GM19324 (cell line): ENCODE data around the gene SLC39A11.

Experiments used
- ATAC-seq: cut with Tn5 transposase; IDR thresholded peaks from one replicate; pipeline ENCODE4 v1.9.1; 2021; ENCODE audit warnings: mild to moderate bottlenecking, moderate library complexity; ENCODE audit not compliant: unreplicated experiment, low FRiP score

The SLC39A11 gene

DNA sequence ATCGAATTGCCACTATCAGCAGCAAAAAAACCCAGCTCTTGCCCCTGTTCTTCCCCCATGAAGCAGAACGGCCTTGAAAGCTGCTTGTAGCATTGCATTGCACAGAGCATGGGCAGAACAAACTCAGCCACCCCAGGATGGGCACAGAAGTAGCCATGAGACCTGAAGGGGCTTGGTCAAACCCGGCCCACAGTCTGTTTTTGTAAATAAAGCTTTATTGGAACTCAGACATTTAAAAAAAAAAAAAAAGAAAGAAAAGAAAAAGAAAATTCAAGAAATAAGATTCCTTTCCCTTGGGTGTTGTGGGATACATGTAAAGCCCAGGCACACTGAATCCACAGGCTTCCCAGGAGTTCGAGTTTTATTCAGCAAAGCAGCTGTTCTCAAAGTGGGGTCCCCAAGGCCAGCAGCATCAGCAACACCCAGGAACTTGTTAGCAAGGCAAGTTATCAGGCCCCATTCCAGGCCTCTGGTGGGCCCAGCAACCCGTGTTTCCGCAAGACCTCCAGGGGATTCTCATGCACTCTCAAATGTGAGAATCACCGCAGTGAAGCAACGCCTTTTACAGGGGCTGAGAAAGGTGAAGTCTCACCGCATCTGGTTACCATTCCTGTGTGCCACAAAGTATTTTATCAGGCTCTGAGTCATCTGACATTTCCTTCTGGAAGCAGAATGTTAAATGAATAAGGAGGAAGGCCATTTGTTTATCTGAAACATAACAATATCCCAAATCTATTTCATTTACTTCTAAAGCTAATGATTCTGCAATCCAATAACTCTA is 108.2 kb downstream of the SLC39A11 start:
- no peak for ATAC-seq

GRCh38 chr17:72982680-72983079 is 109.8 kb downstream of the SLC39A11 start:
- ATAC-seq = no peak

GRCh38 chr17:72978593-72979218 is 113.8 kb downstream of the SLC39A11 start:
- no peak for ATAC-seq

DNA sequence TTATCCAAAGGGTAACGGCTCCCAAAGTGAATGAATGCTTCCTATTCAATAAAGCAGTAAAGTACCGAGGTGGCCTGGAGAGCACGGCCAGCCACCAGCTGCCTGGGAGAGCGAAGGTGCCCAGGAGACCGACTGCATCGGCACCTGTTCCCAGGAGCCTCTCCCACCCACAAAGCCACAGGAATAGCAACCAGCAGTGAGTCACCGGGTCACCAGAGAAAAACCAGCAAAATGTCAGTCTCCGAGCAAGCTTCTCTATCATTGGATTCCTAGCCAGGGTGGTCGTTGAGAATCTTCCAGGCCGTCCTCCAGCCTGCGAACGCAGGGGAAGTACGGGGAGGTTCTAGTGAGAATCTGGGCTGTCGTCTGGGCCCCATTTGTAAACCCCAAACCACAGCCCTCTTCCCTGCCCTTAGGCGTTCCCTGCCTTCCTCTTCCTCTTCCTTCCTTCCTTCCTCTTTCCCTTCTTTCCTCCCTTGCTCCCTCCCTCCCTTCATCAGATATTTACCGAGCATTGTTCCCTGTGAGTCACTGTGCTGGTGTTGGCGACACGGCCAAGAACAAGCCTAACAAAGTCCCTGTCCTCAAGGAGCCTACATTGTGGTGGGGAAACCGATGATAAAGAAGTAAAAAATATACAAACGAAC is 114.6 kb downstream of the SLC39A11 start:
- no peak for ATAC-seq

- ATAC-seq = no peak
These were observed 115.3 kb downstream of the SLC39A11 start for GRCh38 chr17:72976971-72977770.

DNA sequence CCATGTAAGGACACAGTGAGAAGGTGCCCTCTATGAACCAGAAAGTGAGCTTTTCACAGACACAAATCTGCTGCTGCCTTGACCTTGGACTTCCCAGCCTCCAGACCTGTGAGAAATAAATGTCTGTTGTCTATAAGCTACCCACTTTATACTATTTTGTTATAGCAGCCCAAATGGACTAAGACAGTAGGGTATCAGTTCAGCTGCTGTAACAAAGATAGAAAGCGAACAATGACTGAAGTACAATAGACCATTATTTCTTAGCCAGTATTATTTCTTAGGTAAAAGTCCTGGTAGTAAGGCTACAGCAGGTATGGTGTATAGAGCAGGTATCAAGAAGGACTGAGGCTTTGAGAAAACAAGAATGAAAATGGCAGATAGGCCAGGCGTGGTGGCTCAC is 117.0 kb downstream of the SLC39A11 start:
- no peak for ATAC-seq

GRCh38 chr17:72974605-72975232 is 117.8 kb downstream of the SLC39A11 start:
- no peak for ATAC-seq

DNA sequence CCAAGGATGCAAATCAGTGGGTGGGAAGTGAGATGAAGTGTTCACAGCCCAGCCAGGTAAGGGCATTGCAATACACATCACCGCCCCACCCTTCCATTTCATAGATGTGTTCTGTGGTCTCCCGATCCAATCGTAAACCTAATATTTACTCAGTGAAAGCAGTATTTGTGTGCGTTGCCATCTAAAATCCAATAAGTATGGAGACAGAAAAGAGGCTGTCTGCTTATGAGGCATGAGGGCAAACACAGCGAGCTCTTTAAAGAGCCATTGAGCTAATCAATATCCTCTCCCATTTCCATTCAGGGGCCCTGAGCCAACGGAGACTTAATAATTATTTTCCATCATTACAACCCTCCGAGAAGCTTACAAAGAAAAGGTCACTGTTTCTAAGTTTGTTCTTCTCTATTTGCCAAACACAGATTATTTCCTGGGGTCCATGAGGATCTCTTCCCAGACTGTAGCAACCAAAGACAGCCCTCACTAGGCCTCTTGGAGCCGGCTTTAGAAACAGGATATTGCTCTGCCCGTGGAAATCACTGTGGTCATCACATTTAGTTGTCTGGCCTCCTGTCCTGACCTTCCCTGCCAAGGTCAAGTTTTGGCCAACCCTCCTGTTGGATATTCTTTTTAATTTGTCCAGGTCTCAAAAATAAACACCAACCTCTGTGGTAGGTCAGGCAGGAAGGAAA is 120.1 kb downstream of the SLC39A11 start:
- ATAC-seq = no peak

DNA sequence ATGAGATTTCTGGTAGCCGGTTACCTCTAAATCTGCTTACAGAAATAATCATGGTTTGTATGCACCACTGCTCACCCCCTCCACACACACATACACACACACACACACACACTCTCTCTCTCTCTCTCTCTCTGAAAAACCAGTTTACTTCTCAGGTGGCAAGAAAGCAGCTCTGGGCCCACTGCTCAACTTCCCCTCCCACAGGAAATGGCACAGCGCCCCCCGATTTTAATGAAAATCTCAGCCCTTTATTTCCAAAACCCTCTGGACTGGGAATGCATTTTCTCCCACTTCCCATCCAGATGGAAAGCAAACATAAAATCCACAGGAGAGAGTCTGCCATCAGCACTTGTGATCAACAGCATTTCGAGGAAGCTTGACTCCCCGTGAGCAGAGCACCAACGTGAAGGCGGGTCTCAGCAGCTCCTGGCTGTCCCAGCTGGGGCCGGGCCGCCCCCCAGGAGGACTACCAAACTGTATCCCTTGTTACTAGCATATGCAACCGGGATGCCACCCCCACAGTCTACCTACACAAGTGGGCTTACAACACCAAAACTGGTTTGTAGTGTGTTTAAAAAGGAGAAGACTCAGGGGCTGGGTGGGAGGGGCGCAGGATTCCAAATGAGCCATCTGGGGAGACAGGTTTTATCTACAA is 121.1 kb downstream of the SLC39A11 start:
- ATAC-seq = no peak

DNA sequence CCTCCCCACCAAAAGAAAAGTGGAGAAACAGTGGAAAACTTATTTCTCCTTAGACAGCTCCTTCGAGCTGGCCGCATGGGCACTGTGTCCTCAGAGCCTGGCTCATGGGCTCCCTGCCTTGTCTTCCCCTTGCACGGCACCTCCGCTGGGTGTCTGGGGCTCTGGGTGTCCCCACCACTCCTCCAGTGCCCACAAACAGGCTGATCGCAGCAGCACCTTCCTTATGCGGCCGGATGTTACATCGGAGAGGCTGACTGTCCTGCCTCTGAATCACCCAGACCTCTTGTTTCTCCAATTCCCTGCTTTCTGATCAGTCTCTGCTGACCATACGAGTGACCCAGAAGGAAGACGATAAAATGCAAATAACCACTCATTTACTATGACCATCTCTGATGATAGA is 121.7 kb downstream of the SLC39A11 start:
- ATAC-seq = no peak

DNA sequence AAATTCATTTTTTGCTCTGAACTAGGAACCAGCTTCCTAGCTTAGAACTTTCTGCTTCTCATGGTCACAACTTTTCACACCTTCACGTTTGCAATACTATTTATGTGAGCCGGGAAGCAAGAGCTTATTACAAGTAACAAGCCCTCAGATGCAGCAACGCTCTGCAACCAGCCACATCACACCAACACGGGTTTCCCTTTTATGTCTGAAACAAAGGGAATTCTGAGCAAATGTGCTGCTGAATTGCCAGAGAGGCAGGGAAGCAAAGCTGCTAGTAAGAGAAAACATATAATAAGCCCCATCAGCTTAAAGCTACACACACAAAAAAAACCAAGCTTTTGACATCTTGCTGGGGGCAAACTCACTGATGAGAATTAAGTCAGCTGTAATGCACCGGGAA is 122.2 kb downstream of the SLC39A11 start:
- ATAC-seq = no peak

- no peak for ATAC-seq
These were observed 123.1 kb downstream of the SLC39A11 start for GRCh38 chr17:72969293-72969906.

DNA sequence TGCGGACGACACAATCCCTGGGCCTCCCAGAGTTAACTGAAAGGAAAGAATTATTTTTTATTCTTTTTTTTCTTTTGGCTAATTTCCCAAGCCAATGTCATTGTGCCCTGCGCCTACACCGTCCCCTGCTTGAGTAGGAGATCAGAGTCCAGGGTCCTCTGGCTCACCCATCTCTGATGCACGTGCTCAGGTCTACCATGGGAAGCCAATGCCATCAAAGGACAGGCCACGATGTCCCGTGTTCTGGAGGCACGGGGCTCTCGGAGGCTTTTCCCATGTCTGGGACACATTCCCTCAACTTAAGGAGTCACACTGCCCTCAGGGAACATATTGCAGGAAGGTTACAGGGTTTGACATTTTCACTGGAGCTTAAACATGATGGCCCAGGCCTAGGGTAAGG is 123.7 kb downstream of the SLC39A11 start:
- ATAC-seq = no peak

DNA sequence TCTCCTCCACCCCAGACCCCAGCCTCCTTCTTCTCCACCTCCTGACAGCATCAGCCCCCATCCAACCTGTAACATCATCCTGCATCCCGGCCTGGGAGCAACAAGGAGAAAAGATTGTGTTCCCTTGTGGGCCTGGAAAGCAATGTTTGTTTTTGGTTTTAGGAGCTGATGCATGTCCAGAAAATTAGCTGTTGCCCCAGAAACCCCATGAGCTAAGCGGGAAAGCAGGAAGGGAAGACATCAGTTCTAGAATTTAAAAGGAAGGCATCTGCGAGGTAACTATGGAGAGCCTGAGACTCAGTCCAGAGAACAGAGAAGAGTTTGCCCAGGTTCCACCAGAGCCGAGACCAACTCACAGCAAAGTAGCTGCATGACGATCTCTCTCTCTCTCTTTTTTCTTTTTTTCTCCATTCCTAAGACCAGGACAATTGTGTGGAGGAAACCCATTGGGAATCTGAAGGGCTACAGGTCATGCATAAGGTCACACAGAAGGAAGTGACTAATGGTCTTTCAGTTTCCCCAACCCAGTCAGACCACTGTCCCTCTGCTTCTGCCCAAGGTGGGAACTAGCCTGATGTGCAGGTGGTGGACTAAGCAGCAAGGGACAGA is 124.4 kb downstream of the SLC39A11 start:
- no peak for ATAC-seq

DNA sequence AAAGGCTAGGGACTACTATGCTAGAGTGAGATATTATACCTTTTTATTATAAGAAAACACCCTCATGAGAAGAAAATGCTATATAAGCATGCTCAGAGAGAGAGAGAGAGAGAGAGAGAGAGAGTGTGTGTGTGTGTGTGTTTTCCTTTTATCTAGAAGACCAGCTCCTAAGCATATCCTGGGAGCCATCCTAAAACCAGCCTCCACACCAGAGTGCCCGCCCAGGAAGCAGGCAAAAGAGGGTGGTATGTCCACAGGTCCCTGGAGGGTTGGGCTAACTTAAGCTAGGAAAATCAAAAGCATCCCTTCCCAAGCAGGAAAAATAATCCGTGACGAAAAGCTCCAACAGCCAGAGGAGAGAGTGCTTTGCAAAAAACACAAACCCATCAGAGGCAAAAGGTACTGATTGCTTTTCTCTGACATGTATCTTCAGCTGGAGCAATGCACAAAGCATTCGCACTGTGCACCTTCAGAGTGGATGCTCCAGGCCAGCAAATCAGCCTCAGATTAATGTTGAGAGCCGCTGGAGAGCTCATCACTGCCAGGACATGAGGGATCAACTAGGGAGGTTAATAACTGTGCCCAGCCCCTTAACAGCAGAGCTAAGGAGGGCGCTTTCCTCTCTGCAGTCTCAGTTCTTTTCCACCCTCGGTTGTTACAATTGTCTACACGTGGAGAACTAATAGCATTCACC is 125.1 kb downstream of the SLC39A11 start:
- no peak for ATAC-seq

GRCh38 chr17:72962106-72962505 is 130.4 kb downstream of the SLC39A11 start:
- ATAC-seq = no peak

DNA sequence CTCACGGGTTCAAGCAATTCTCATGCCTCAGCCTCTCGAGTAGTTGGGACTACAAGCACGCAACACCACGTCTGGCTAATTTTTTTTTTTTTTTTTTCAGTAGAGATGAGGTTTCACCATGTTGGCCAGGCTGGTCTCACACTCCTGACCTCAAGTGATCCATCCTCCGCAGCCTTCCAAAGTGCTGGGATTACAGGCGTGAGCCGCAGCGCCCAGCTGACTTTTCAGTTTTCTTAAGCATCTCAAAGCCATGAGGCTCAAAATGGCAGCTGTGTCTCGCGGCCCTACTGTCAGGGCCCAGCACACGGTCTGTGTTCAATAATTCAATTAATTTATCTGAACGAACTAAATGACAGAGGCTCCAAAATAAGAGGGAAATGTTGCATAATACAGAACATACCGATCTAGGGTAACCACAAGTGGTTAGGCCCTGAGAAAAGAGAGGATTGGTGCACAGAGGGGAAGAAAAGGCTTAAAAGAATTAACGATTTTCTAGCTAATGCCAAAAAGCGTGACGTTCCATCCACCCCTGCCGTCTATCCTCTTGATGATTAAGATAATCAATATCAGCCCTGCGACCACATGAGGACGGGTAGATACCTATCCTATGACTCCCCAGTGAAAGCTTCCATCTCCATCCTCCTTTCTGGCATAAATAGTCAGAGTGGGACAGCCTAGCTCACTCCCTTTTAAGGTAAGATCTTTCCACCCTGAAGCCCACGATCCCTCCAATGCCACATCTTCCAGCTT is 136.9 kb downstream of the SLC39A11 start:
- ATAC-seq = no peak
